ENCODE measurements around the gene ADAMTS8. TPM values are rescaled to one million over a fixed set of nuclear protein-coding genes. Genes with fewer than 3 reads are reported as not detected.

The ADAMTS8 gene
- total RNA-seq, 1 donor, result 2.6 TPM

DNA sequence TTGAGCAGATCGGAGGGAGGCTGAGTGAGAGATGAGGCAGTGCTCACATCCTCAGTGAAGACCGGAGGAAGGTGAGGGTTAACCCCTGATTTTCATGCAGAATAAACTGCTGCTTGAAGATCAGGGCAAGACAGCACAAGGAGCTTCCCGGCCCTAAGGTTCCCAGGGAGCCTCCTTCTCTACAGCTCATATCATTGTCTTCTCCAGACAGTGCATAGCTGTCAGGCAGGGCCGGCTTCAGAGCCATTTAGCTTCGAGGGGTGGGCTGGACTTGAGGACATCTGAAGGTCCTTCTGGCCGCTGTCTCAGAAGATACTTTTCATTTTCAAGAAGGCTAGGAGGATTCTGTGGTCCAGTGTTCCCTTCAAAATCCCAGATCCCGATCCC lies 7.2 kb downstream of the ADAMTS8 start:
- TF ChIP-seq, protein P1, sequence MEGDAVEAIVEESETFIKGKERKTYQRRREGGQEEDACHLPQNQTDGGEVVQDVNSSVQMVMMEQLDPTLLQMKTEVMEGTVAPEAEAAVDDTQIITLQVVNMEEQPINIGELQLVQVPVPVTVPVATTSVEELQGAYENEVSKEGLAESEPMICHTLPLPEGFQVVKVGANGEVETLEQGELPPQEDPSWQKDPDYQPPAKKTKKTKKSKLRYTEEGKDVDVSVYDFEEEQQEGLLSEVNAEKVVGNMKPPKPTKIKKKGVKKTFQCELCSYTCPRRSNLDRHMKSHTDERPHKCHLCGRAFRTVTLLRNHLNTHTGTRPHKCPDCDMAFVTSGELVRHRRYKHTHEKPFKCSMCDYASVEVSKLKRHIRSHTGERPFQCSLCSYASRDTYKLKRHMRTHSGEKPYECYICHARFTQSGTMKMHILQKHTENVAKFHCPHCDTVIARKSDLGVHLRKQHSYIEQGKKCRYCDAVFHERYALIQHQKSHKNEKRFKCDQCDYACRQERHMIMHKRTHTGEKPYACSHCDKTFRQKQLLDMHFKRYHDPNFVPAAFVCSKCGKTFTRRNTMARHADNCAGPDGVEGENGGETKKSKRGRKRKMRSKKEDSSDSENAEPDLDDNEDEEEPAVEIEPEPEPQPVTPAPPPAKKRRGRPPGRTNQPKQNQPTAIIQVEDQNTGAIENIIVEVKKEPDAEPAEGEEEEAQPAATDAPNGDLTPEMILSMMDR (IDR thresholded peaks at IDR 0.05; ENCODE audit: insufficient read depth, low read length), result no peak
- H3K4me3 ChIP-seq (ENCODE audit: low read depth, low read length), result no peak overlapping the region
- no peak for DNase-seq (ENCODE audit: low read depth)

DNA sequence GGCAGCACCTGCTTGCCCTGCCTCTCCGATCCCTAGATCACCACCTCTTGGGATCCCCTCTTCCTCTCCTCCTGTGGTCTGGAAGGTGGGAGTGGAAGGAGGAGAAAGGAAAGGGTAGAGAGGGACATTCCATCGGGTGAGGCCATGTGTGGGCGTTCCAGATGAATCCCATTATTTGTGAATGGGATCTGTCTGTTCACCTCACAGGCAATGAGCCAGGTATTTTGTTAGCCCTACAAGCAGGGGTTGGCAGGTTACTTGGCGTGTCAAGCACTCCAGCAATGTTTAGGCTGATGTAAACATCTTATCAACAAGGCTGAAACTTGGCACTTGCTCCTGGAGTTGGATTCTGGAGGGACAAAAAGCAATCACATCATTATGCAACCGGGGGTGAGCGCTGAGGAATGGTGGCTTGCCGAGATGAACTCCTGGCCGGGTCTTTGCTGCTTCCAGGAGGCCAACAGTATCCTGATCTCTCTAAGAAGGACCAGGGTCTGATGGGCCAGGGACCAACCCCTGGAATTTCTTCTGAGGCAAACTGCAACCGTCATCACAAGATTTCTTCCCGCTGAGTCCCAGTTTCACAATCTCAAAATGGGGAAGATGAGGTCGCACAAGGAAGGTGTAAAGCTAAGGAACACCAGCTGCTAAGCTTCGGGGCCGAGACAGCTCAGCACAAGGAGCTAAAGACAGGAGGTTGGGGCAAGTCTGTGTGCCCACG lies 7.8 kb downstream of the ADAMTS8 start:
- no peak overlapping the region for H3K4me3 ChIP-seq (ENCODE audit: low read depth, low read length)
- TF ChIP-seq, protein P1 (IDR thresholded peaks at IDR 0.05; ENCODE audit: insufficient read depth, low read length), result no peak
- peak; percentile 68 for DNase-seq (ENCODE audit: low read depth)

DNA sequence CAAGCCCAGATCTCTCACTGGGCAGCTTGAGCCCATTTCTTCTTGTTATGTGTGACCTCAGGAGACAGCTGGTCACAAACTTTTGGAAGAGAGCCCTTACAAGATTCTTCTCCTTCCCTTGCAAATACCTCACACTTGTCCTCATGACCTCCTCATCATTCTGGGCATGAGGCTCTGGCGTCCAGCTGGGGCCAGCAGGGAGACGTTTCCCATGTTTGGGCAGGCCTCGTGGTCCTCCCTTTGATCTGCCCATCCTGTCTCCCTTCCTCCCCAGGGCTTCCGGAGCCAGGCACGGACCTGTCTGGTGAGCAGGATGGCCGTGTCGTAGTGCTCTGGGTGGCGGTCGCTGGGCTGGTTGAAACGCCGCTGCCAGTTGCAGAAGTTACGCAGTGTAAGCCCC lies 9.7 kb downstream of the ADAMTS8 start:
- no peak overlapping the region for H3K4me3 ChIP-seq (ENCODE audit: low read depth, low read length)
- TF ChIP-seq, protein P1 (IDR thresholded peaks at IDR 0.05; ENCODE audit: insufficient read depth, low read length), result no peak
- peak; percentile 40 for DNase-seq (ENCODE audit: low read depth)

DNA sequence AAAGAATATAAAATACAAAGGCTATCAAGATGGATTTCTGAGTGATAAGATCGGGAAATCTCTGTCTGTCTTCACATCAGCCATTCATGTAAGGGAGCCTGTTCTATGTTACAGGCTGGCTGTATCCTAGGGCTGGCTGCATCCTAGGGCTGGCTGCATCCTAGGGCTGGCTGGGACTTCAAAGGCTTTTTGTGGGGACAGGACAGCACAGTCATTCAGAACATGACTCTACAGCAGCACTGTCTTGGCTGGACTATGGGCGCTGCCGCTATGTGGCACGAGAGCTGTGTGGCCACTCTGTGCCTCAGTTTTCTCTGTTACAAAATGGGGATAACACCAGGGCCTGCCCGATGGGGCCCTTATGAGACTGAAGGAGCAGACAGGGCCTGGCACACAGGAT lies 10.2 kb downstream of the ADAMTS8 start:
- TF ChIP-seq, protein P1 (IDR thresholded peaks at IDR 0.05; ENCODE audit: insufficient read depth, low read length), result no peak
- H3K4me3 ChIP-seq (ENCODE audit: low read depth, low read length), result no peak overlapping the region
- DNase-seq (ENCODE audit: low read depth), result no peak

DNA sequence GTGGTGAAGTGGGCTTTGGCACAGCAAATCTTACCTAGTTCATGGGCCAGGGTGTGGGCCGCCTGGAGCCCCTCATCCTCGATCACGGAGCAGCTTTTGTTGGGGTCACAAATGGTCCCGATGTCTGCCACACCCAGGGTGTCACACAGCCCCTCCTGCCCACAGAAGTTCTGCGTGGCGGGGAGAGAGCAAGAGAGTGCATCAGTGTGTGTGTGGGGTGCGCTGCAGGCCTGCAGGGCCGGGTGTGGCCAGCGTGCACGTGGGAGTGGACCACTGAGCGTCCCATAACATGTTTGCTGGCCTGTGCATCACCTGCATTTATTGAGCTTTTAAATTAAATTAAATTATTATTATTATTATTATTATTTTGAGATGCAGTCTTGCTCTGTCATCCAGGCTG lies 11.5 kb downstream of the ADAMTS8 start:
- no peak for DNase-seq (ENCODE audit: low read depth)
- no peak overlapping the region for H3K4me3 ChIP-seq (ENCODE audit: low read depth, low read length)
- TF ChIP-seq, protein P1 (IDR thresholded peaks at IDR 0.05; ENCODE audit: insufficient read depth, low read length), result no peak

DNA sequence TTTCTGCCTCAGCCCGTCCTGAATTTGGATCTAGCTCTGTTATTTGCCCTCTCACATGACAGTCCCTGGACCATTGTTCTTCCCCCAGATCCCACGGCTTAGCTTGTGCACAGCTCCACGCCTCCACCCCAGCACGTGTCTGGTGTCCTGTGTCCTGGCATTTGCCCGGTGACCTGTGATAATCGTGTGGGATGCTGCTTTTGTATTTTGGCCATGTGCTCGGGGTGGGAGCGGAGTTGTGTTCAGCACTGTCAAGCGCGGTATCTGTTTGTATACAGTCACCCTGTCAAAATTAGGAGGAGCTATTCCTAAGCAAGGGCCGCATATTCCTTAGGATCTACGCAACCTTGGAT lies 11.9 kb downstream of the ADAMTS8 start:
- TF ChIP-seq, protein P1 (IDR thresholded peaks at IDR 0.05; ENCODE audit: insufficient read depth, low read length), result no peak
- no peak overlapping the region for H3K4me3 ChIP-seq (ENCODE audit: low read depth, low read length)
- DNase-seq (ENCODE audit: low read depth), result no peak
